ENCODE data around the gene MBLAC2.

Gene MBLAC2

GRCh38 chr5:90474235-90475107 lies at the start of gene MBLAC2, which contains the start of gene POLR3G:
Gene MBLAC2, minus strand, starts transcription at chr5:90474771. Its CDS starts 479 bp downstream, at chr5:90474292.
Gene POLR3G, plus strand, starts transcription at chr5:90474864. Its CDS starts 10,704 bp downstream, at chr5:90485568.
- peak; percentile 93 for DNase-seq (ENCODE audit: low spot score)

- DNase-seq (ENCODE audit: low spot score): no peak
Observed at GRCh38 chr5:90519081-90519480, 44.5 kb upstream of the MBLAC2 start.

DNA sequence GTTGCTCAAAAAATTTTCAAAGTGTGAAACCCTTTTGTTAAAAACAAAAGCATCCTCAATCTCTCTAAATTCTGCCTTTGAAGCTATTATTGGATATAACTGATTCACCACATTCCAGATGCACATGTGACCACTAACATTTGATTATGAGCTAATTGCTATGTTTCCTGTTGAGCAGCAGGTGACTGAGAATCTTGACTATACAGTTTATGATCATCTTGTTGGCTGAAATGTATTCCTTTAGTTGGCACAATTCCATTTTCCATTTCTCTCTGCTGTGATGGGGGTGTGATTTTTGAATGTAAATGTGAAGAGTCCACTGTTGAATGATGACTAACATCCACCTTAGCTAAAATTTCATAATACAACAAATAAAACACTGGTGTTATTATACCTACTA lies 44.1 kb upstream of the MBLAC2 start:
- DNase-seq (ENCODE audit: low spot score): no peak

GRCh38 chr5:90514520-90514919 lies 39.9 kb upstream of the MBLAC2 start:
- DNase-seq (ENCODE audit: low spot score): no peak

DNA sequence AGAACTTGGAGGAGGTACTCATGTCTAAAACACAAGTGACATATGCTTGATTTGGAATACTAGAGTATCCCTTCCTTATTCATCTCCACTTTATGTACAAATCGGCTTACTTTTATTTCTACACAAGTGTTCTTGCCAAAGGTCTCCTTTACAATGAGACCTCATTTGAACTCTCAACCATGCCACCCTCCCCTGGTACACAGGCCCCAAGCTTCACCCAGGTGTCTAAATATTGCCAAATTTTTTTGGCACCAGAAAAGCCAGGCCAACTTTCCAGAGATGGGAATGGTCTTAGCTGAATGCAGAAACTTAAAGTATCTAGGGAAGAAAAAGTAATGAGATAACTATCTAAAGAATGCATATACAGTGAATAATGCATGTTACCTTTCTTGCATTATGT lies 35.9 kb upstream of the MBLAC2 start:
- no peak for DNase-seq (ENCODE audit: low spot score)

DNA sequence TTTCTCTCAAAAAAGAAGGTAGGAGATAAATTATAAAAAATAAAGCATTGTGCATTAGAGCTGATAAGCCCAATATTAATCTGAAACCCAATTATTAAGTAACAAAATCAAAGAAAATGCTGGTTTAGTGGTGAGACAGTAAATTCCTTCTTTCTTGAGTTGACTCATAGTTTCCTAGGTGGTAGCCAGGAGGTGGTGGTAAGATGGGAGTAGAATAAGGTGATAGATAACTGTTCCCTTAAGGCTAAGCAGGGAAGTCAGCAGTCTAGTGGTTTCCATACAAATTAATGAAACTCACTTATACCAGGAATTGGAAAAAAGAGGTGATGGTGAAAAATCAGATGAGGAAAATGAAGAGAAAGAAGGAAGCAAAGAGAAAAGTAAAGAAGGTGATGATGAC lies 31.6 kb upstream of the MBLAC2 start:
- no peak for DNase-seq (ENCODE audit: low spot score)

GRCh38 chr5:90504743-90505142 lies 30.2 kb upstream of the MBLAC2 start:
- DNase-seq (ENCODE audit: low spot score): no peak

- DNase-seq (ENCODE audit: low spot score): no peak
Observed at GRCh38 chr5:90503596-90503995, 29.0 kb upstream of the MBLAC2 start.

GRCh38 chr5:90495146-90495545 lies 20.6 kb upstream of the MBLAC2 start:
- DNase-seq (ENCODE audit: low spot score): no peak

DNA sequence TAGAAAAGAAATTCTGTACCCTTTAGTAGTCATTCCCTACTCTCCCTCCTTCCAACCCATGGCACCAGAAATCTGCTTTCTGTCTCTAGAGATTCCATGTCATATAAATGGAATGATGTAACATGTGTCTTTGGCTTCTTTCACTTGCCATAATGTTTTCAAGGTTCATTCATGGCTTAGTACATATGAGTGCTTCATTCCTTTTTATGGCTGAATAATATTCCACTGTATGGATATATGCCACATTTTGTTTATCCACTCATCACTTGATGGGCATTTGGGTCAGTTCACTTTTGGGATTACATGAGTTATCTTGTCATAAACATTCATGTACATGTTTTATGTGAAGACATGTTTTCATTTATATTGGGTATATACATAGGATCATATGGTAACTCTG lies 19.5 kb upstream of the MBLAC2 start:
- no peak for DNase-seq (ENCODE audit: low spot score)

DNA sequence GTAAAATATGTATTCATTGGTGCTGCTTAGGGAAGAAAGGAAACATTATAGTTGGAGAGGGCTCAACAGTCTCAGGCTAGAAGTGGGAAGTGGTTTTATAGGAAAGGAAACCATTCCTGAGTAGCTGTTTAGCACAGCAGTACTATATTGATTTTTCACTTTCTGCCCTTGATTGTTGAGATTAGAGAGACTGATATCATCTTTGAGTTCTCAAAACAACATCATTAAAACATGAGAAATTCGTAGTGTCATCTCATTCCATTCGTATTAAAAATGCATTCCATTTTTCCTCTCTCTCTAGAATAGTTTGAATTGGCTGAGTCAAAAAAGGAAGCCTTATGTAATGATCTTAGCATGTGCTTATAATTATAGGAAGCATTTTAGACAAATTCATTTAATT lies 14.2 kb upstream of the MBLAC2 start:
- no peak for DNase-seq (ENCODE audit: low spot score)

DNA sequence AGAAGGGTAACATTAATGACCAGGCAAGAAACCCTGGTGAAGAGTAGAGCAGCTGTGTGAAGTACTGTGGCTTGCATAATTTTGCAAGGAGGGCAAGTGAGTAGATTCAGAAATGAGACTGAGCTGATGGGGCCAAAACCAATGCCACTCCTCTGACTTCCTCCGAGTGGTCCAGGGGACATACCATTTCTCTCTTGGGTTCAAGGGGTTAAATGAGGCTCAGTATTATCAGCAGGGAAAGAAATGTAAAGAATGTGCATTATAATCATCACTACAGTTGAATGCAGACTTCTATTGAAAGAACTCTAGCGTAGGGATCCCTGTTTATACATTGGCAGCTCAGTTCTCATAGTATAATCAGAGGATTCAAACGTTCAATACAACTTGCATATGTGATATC lies 10.0 kb upstream of the MBLAC2 start:
- DNase-seq (ENCODE audit: low spot score): no peak

DNA sequence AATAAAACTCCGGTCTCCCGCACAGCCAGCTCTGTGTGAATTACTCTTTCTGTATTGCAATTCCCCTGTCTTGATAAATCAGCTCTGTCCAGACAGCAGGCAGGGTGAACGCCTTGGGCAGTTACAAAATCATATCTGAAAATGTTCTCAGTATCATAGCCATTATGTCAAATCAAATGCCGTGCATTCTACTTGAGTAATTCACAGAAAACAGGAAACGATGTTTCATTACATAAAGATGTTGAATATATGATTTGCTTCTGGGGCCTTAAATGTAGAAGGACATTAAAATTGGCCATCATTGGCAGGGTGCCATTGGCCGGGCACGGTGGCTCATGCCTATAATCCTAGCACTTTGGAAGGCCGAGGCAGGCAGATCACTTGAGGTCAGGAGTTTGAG lies 8.6 kb upstream of the MBLAC2 start:
- no peak for DNase-seq (ENCODE audit: low spot score)

DNA sequence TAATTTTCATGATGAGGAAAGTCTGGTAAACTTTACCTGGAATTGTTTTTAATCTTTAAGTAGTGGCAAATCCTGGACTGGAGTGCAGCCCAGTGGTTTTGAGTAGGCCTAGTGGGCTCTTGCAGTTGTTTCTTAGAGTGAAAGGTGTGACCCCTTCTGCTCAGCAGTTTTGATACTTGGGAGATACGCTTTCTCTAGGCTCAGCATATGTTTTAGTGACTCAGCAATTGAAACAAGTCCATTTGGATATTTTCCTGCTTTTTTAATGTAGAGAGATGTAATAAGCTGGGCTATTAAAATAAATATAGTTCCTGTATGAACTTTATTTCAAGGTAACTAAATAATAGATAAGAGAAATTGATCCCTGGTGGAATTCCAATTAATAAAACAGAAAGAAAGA lies 6.1 kb upstream of the MBLAC2 start:
- DNase-seq (ENCODE audit: low spot score): no peak

DNA sequence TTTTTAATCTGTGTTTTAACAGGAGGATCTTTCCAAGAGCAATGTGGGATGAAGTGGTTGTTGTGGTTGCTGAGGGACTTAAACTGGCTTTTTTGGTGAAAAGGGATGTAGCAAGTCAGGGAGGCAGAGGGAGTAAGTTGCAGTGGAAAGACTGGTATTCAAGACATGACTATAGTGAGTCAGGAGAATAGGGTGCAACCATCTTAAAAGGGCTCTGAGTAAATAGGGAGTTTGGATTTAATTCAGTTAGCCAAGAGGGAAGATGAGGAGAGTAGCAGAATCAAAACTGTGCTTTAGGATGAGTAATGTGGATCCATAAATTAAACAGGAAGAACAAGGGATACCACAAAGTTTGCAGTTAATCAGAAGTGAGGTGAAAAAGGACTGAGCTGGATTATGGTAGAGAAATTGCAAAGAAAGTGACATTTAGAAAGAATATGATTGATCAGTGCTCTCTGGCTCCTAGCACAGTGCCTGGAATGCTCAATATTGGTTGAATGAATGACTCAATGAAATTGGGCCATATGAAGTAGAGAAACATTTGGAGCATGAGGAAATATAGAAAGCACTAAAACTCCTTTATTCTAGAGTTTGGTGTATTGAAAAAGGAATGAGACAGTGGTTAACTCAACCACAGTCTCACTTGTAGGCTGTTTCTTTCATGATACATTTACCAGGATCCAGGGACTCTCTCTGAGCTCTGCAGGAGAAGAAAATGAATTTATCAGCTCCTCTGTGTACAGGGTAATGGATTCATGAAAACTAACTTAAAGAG lies 5.2 kb upstream of the MBLAC2 start:
- DNase-seq (ENCODE audit: low spot score): no peak

- DNase-seq (ENCODE audit: low spot score): no peak
Observed at GRCh38 chr5:90477621-90478215, 3.1 kb upstream of the MBLAC2 start.

DNA sequence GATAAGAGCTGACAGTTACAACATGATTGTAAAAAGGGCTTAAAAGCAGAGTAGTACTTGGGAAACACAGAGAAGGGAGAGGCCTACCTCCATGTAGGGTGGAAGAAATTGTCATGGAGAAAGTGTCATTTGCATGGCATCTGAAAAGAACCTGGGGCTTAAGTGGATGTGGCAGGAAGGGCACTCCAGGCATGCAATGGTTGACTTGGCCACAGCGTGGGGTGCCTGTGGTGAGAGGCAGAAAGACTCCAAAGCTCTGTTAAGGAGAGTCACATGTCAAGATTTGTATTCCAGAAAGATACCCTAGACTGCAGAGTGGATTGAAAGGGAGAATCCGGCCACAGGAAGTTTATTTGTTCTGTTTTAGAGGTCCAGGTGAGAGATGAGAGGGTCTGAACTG lies 2.5 kb upstream of the MBLAC2 start:
- no peak for DNase-seq (ENCODE audit: low spot score)

DNA sequence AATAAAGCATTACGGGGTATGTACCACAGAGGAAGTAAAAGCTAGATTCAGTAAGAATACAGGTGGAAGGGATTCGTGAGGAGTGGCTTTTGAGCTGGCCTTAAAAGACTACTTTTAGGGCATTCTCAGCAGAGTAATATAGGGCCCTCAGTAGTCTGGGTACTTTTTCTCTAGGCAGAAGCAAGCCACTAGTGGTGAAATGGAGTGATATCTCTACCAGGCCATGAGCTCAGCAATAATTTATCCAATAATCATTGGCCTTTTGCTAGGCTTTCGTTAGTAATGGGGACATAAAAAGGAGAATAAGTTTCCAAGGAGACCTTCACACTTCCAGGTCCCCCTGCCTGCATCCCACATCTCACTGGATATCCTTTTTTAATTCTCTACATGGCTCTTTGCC lies 1.8 kb upstream of the MBLAC2 start:
- DNase-seq (ENCODE audit: low spot score): no peak

DNA sequence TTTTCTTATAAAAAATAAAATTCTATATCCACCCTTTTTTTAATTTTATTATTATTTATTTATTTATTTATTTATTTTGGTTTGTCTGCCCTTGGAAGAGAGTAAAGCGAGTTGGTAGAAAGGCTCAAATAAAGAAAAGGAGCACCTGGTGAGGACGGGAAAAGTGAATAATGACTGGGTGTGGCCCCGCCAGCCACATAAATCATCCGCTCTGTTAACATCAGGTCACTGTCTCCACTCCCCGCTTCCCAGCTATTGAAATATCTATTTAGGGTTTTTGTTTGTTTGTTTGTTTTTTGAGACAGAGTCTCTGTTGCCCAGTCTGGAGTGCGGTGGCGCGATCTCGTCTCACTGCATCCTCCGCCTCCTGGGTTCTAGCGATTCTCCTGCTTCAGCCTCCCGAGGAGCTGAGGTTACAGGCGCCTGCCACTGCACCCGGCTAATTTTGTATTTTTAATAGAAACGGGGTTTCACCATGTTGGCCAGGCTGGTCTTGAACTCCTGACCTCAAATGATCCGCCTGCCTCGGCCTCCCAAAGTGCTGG lies 937 bp upstream of the MBLAC2 start:
- DNase-seq (ENCODE audit: low spot score): no peak

DNA sequence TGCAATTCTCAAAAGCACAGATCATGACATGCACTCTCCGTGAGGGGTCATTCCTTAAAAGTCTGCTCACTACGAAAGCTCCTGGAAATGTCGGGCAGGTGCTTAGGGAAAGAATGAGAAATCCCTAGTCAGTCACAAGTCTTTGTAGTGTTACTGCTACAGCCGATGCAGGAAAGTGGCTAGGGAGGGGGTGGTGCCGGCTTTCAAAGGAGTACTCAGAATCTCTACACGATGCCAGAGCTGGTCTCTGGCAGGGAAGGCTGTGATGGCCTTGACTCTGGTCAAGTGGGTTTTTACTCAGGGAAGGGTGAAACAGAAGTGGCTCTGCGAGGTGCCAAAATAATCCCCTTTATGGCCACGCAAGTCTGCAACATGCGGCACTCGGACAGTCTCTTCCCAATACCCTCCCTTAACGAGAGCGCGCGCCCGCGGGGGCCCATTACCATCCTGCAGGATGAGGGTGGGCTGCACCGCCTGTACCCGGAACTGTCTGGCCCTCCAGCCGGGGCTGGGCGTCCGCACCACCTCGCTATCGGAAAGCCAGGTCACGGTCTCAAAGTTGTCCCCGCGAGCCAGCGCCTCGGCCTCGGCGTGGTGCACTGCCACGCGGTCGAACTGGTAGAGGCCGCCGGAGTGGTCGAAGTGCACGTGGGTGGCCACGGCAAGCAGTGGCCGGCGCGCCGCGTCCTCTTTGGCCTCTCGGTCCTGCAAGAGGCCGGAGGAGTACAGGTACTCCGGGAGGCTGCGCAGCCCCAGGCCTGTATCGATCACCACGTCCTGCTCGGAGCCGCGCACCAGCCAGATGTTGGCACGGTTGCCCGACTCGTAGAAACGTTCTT lies 956 bp downstream of the MBLAC2 start:
- DNase-seq (ENCODE audit: low spot score): no peak

DNA sequence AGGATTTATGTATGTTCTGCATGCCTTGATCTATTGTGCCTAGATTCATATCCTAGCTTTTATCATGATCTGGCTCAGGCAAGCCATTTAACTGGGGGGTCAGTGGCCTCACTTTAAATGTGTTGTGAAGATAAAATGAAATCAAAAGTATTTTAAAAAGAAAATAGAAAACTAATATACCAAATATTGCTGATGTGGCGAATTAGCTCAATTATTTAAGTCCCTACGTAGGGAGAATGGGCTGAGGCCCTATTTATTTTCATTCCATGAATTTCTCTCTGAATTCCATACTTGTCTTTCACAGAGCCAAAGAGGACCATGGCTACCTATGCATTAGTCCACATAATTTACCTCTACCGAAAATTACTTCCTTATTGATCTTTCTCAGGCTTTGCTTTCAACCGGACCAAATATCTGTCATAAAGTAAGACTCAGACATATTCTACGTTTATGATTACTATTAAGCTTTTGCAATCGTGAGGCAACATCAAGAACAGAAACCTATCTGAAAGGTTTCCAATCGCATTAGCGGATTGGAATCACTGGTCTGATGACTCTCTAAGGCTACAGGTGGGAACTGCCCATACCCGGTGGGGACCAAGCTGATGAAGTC lies 1.7 kb downstream of the MBLAC2 start:
- no peak for DNase-seq (ENCODE audit: low spot score)
